ENCODE results near the gene SHISA4.
"Not testable (repeated sequence)": the region's sequence is repeated elsewhere in the genome, so short reads cannot be mapped to it uniquely, and the experiment has no call there.

SHISA4 gene

GRCh38 chr1:201939148-201939547 lies 50.5 kb downstream of the SHISA4 start:
- H3K4me1 ChIP-seq (ENCODE audit: insufficient read depth, low read length): no peaks in the 10 kb centered on the region
- H3K4me2 ChIP-seq (ENCODE audit: insufficient read depth, low read length): no peak overlapping the region
- TF ChIP-seq EZH2 (IDR thresholded peaks at IDR 0.05; ENCODE audit: borderline replicate concordance, low read depth, low read length, severe bottlenecking): no peak
- TF ChIP-seq, protein P1, sequence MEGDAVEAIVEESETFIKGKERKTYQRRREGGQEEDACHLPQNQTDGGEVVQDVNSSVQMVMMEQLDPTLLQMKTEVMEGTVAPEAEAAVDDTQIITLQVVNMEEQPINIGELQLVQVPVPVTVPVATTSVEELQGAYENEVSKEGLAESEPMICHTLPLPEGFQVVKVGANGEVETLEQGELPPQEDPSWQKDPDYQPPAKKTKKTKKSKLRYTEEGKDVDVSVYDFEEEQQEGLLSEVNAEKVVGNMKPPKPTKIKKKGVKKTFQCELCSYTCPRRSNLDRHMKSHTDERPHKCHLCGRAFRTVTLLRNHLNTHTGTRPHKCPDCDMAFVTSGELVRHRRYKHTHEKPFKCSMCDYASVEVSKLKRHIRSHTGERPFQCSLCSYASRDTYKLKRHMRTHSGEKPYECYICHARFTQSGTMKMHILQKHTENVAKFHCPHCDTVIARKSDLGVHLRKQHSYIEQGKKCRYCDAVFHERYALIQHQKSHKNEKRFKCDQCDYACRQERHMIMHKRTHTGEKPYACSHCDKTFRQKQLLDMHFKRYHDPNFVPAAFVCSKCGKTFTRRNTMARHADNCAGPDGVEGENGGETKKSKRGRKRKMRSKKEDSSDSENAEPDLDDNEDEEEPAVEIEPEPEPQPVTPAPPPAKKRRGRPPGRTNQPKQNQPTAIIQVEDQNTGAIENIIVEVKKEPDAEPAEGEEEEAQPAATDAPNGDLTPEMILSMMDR (IDR thresholded peaks at IDR 0.05; ENCODE audit: borderline replicate concordance, extremely low read depth, low read length, poor library complexity, severe bottlenecking): no peak
- H3K79me2 ChIP-seq (ENCODE audit: insufficient read depth, low read length): no peaks in the 10 kb centered on the region
- no peak overlapping the region for H3K9ac ChIP-seq (ENCODE audit: low read depth, low read length)
- H3K4me3 ChIP-seq (ENCODE audit: low read depth in 1 of 2, low read length in 2 of 2): no peak overlapping the region
- H4K20me1 ChIP-seq (ENCODE audit: insufficient read depth, low read length): 0 out of 2 replicates have a peak, but pooled peaks cover 4% of the 10 kb centered on the region
- H3K27ac ChIP-seq (ENCODE audit: low read length): no peak overlapping the region
- H3K27me3 ChIP-seq (ENCODE audit: insufficient read depth, low read length, poor library complexity): peaks cover 9% of the 10 kb centered on the region
- no peaks in the 10 kb centered on the region for H3K36me3 ChIP-seq (ENCODE audit: insufficient read depth, low read length)
- DNase-seq (no peak), ATAC-seq (ENCODE audit: insufficient read depth, low read depth) (no peak)
- H3K9me3 ChIP-seq (ENCODE audit: insufficient read depth, low read length, severe bottlenecking): no peaks in the 10 kb centered on the region
- no peak overlapping the region for H2AFZ ChIP-seq (ENCODE audit: low read depth, low read length)

- DNase-seq (no peak), ATAC-seq (ENCODE audit: insufficient read depth, low read depth) (no peak)
- Histone ChIP-seq H3K9me3 (ENCODE audit: insufficient read depth, low read length, severe bottlenecking) (no peaks in the 10 kb centered on the region), H4K20me1 (ENCODE audit: insufficient read depth, low read length) (0 out of 2 replicates have a peak, but pooled peaks cover 5% of the 10 kb centered on the region), H3K79me2 (ENCODE audit: insufficient read depth, low read length) (no peaks in the 10 kb centered on the region), H3K27ac (ENCODE audit: low read length) (no peak overlapping the region), H3K4me1 (ENCODE audit: insufficient read depth, low read length) (no peaks in the 10 kb centered on the region), H3K4me3 (ENCODE audit: low read depth in 1 of 2, low read length in 2 of 2) (no peak overlapping the region), H3K4me2 (ENCODE audit: insufficient read depth, low read length) (no peak overlapping the region), H3K9ac (ENCODE audit: low read depth, low read length) (no peak overlapping the region), H3K36me3 (ENCODE audit: insufficient read depth, low read length) (no peaks in the 10 kb centered on the region), H3K27me3 (ENCODE audit: insufficient read depth, low read length, poor library complexity) (peaks cover 7% of the 10 kb centered on the region), H2AFZ (ENCODE audit: low read depth, low read length) (no peak overlapping the region)
- TF ChIP-seq, protein P1 (IDR thresholded peaks at IDR 0.05; ENCODE audit: borderline replicate concordance, extremely low read depth, low read length, poor library complexity, severe bottlenecking): no peak
- TF ChIP-seq EZH2 (IDR thresholded peaks at IDR 0.05; ENCODE audit: borderline replicate concordance, low read depth, low read length, severe bottlenecking): no peak
Measured at GRCh38 chr1:201939574-201939973, 50.9 kb downstream of the SHISA4 start.

DNA sequence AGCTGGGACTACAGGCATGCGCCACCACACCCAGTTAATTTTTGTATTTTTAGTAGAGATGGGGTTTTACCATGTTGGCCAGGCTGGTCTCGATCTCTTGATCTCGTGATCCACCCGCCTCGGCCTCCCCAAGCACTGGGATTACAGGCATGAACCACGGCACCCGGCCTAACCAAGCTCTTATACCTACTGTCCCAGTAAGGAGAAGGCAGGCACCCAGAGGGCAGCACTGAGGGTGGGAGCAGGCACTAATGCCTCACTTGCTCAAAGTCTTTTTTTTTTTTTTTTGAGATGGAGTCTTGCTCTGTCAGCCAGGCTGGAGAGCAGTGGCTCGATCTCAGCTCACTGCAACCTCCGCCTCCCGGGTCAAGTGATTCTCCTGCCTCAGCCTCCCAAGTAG lies 51.6 kb downstream of the SHISA4 start:
- not testable (repeated sequence) for H3K79me2 ChIP-seq (ENCODE audit: insufficient read depth, low read length); H2AFZ ChIP-seq (ENCODE audit: low read depth, low read length); H3K9me3 ChIP-seq (ENCODE audit: insufficient read depth, low read length, severe bottlenecking); ATAC-seq (ENCODE audit: insufficient read depth, low read depth); H4K20me1 ChIP-seq (ENCODE audit: insufficient read depth, low read length); H3K9ac ChIP-seq (ENCODE audit: low read depth, low read length); H3K4me1 ChIP-seq (ENCODE audit: insufficient read depth, low read length); H3K4me3 ChIP-seq (ENCODE audit: low read depth in 1 of 2, low read length in 2 of 2); H3K27me3 ChIP-seq (ENCODE audit: insufficient read depth, low read length, poor library complexity); H3K27ac ChIP-seq (ENCODE audit: low read length); H3K4me2 ChIP-seq (ENCODE audit: insufficient read depth, low read length); DNase-seq; H3K36me3 ChIP-seq (ENCODE audit: insufficient read depth, low read length)

GRCh38 chr1:201941420-201942128 lies 52.9 kb downstream of the SHISA4 start:
- H2AFZ ChIP-seq (ENCODE audit: low read depth, low read length): no peak overlapping the region
- 0 out of 2 replicates have a peak, but pooled peaks cover 5% of the 10 kb centered on the region for H4K20me1 ChIP-seq (ENCODE audit: insufficient read depth, low read length)
- H3K27me3 ChIP-seq (ENCODE audit: insufficient read depth, low read length, poor library complexity): peaks cover 19% of the 10 kb centered on the region
- no peak for DNase-seq
- H3K4me2 ChIP-seq (ENCODE audit: insufficient read depth, low read length): no peak overlapping the region
- H3K9me3 ChIP-seq (ENCODE audit: insufficient read depth, low read length, severe bottlenecking): no peaks in the 10 kb centered on the region
- H3K4me1 ChIP-seq (ENCODE audit: insufficient read depth, low read length): no peaks in the 10 kb centered on the region
- H3K36me3 ChIP-seq (ENCODE audit: insufficient read depth, low read length): no peaks in the 10 kb centered on the region
- H3K9ac ChIP-seq (ENCODE audit: low read depth, low read length): no peak overlapping the region
- H3K27ac ChIP-seq (ENCODE audit: low read length): no peak overlapping the region
- TF ChIP-seq EZH2 (IDR thresholded peaks at IDR 0.05; ENCODE audit: borderline replicate concordance, low read depth, low read length, severe bottlenecking): no peak
- TF ChIP-seq, protein P1 (IDR thresholded peaks at IDR 0.05; ENCODE audit: borderline replicate concordance, extremely low read depth, low read length, poor library complexity, severe bottlenecking): no peak
- H3K79me2 ChIP-seq (ENCODE audit: insufficient read depth, low read length): no peaks in the 10 kb centered on the region
- no peak for ATAC-seq (ENCODE audit: insufficient read depth, low read depth)
- H3K4me3 ChIP-seq (ENCODE audit: low read depth in 1 of 2, low read length in 2 of 2): no peak overlapping the region

All from DND-41 (cell line).